HG03571 (cell line): ENCODE results near the gene FAM162A.
"Not testable (repeated sequence)": the region's sequence is repeated elsewhere in the genome, so short reads cannot be mapped to it uniquely, and the experiment has no call there.

ENCODE experiments used
- ATAC-seq: cut with Tn5 transposase; IDR thresholded peaks from one replicate; pipeline ENCODE4 v1.9.1; 2021; ENCODE audit not compliant: unreplicated experiment

The FAM162A gene

GRCh38 chr3:122416966-122417365 is 33.0 kb downstream of the FAM162A start:
- no peak for ATAC-seq

- ATAC-seq = no peak
Measured at GRCh38 chr3:122421101-122421500, 37.1 kb downstream of the FAM162A start.

GRCh38 chr3:122421836-122422235 is 37.9 kb downstream of the FAM162A start:
- ATAC-seq = no peak

- no peak for ATAC-seq
Measured at GRCh38 chr3:122427857-122428471, 44.0 kb downstream of the FAM162A start.

GRCh38 chr3:122430371-122430770 is 46.4 kb downstream of the FAM162A start:
- ATAC-seq = no peak

GRCh38 chr3:122435950-122436349 is 52.0 kb downstream of the FAM162A start:
- ATAC-seq = no peak

- ATAC-seq = no peak
Measured at GRCh38 chr3:122443090-122443489, 59.1 kb downstream of the FAM162A start.

GRCh38 chr3:122443762-122444490 is 59.9 kb downstream of the FAM162A start:
- ATAC-seq = not testable (repeated sequence)

GRCh38 chr3:122444491-122444887 is 60.5 kb downstream of the FAM162A start:
- ATAC-seq = not testable (repeated sequence)

- ATAC-seq = not testable (repeated sequence)
Measured at GRCh38 chr3:122448218-122448617, 64.2 kb downstream of the FAM162A start.

GRCh38 chr3:122451371-122451770 is 67.4 kb downstream of the FAM162A start:
- ATAC-seq = no peak

GRCh38 chr3:122456074-122456473 is 72.1 kb downstream of the FAM162A start:
- no peak for ATAC-seq

GRCh38 chr3:122457706-122458105 is 73.7 kb downstream of the FAM162A start:
- no peak for ATAC-seq

GRCh38 chr3:122458992-122459391 is 75.0 kb downstream of the FAM162A start:
- no peak for ATAC-seq

- no peak for ATAC-seq
Measured at GRCh38 chr3:122461806-122462205, 77.8 kb downstream of the FAM162A start.
